ENCODE measurements around the gene IMMP2L. TPM values are rescaled to one million over a fixed set of nuclear protein-coding genes. Genes with fewer than 3 reads are reported as not detected.

IMMP2L gene
- total and polyA plus RNA-seq, 2 donors (not counting 3 experiments of a cell fraction or from before 2014, with no cell fraction given), result 9.9 to 11.8 TPM

- dilution Hi-C loops (cut with MboI; ENCODE audit: extremely low pct_ligation_motif_present, low sequenced_read_pairs) (no loop called here), intact Hi-C loops (cut with micrococcal nuclease) (no loop called here)
- ChIA-PET CTCF (no interaction called here), POLR2A (no interaction called here)
- H3K4me2 ChIP-seq (ENCODE audit: insufficient read depth, low read length), result no peak overlapping the region
- no peak for TF ChIP-seq MAX (IDR thresholded peaks at IDR 0.05; ENCODE audit: insufficient read depth, insufficient read length)
- TF ChIP-seq CTCF (IDR thresholded peaks at IDR 0.05; ENCODE audit: extremely low read depth in 1 of 2, insufficient read depth in 1 of 2, low read depth in 1 of 2, low read length in 2 of 2), result no peak
- TF ChIP-seq POLR2A (IDR thresholded peaks at IDR 0.05; ENCODE audit: low read depth, low read length), result no peak
- no peak for TF ChIP-seq MYC (IDR thresholded peaks at IDR 0.05; ENCODE audit: low read depth, low read length)
- no peak for TF ChIP-seq GATA2 (IDR thresholded peaks at IDR 0.05; ENCODE audit: insufficient read depth, insufficient read length, low read depth, low read length)
- no peak for TF ChIP-seq FOS (IDR thresholded peaks at IDR 0.05; ENCODE audit: borderline replicate concordance, insufficient read depth, low read length)
- no peak for TF ChIP-seq EZH2 (IDR thresholded peaks at IDR 0.05; ENCODE audit: borderline replicate concordance, low read depth, low read length, severe bottlenecking)
- TF ChIP-seq JUN (IDR thresholded peaks at IDR 0.05; ENCODE audit: borderline replicate concordance, insufficient read depth, insufficient read length, low read depth), result no peak
- TF ChIP-seq POLR2AphosphoS5 (IDR thresholded peaks at IDR 0.05; ENCODE audit: insufficient read depth, low read depth, low read length), result no peak
- no peak overlapping the region for H3K4me3 ChIP-seq (replicated peaks in 1 of 3; ENCODE audit: insufficient read depth in 1 of 3, low read depth in 1 of 3, low read length in 3 of 3)
- H3K36me3 ChIP-seq (ENCODE audit: control insufficient read depth in 2 of 2, extremely low read depth in 1 of 2, insufficient read depth in 2 of 2, low read length in 2 of 2), result no peaks in the 10 kb centered on the region
- H3K4me1 ChIP-seq (ENCODE audit: control insufficient read depth, extremely low read depth, insufficient read depth, low read length), result no peaks in the 10 kb centered on the region
- no peak overlapping the region for H3K27ac ChIP-seq (ENCODE audit: insufficient read depth, low read depth, low read length)
- FAIRE-seq (no peak), DNase-seq (ENCODE audit: low read depth, low spot score) (no peak)
- H3K79me2 ChIP-seq (ENCODE audit: control insufficient read depth, insufficient read depth, low read length), result no peaks in the 10 kb centered on the region
- no peaks in the 10 kb centered on the region for H3K9me1 ChIP-seq (replicated peaks; ENCODE audit: control insufficient read depth, extremely low read depth, insufficient read depth, low read length)
- no peaks in the 10 kb centered on the region for H4K20me1 ChIP-seq (replicated peaks; ENCODE audit: control insufficient read depth, extremely low read depth, insufficient read depth, low read length)
- no peaks in the 10 kb centered on the region for H3K9me3 ChIP-seq (replicated peaks; ENCODE audit: control insufficient read depth, insufficient read depth, low read length)
- H2AFZ ChIP-seq (ENCODE audit: low read depth, low read length), result no peak overlapping the region
- no TSS peak for BruUV-seq (replicated peaks)
- no peak overlapping the region for H3K9ac ChIP-seq (replicated peaks; ENCODE audit: extremely low read depth, insufficient read depth, low read length)
- no peaks in the 10 kb centered on the region for H3K27me3 ChIP-seq (ENCODE audit: control insufficient read depth in 2 of 2, insufficient read depth in 2 of 2, low read length in 2 of 2)
Observed at GRCh38 chr7:110863258-110863657, 699.0 kb downstream of the IMMP2L start.
